Aortic smooth muscle cell (primary cell): ENCODE results near the gene CCDC160. TPM values are rescaled to one million over a fixed set of nuclear protein-coding genes. Genes with fewer than 3 reads are reported as not detected.

Experiments
- total RNA-seq: library from RNA; depleted of rRNA; stranded (reverse); fragments of >200 nt; gene quantifications from 2 replicates; pipeline ENCODE4 v1.2.3, GENCODE V29; 2014

Gene CCDC160
- total RNA-seq, result not detected in 2 replicates

DNA sequence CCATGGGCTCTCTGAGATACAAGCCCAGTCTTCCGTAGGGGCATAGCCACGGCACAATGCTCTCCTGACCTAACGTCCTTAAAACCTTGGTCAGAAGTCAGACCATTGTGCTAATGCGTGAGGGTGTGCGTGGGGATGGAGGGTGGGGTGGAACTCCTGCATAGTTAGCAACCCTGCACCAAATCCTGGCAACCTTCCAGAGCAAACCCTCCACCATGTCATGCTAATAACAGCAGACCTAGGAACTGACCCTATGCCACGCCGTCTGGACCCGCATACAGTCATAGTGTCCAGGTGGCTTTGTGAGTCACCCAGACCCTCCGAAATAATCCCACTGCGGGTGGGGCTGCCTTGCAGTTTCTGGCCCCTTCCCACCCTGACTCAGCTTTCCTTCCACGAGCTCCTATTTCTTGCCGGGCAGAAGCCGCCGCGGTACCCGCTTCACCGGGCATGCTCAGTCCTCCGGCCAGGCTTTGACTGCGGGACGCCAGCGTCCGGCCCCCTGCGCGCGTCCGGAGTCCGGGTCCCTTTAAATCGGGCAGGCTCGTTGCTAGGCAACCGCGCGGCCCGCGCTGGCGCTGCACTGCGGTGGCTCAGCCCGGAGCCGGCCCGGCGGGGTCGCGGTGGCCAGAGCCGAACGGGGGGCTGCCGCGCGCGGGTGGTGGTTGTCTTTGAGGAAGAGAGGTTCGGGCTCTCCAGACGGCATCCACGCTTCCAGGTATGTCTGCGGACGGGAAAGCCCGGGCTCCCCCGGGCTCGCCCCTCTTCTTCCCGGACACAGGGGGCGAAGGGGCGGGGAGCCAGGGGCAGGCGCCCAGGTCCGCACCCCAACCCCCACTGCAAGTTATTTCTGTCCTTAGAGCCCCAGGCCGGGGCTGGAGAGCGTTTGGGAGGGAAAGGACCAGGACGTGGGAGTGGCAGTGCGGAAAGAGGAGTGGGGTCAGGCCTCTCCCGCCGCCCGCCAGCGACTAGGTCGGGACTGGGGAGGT, at the start of gene CCDC160:
Gene CCDC160, plus strand, starts transcription at position 557 of the 989 bp plus-strand sequence. CDS start 7,619 bp downstream, outside the sequence.

Other genes starting within 250 kb of the CCDC160 start
- gene PHF6, start 136.1 kb downstream of the CCDC160 start, total RNA-seq, result 22.6 and 23.3 TPM in 2 replicates
- 14.7 and 18.8 TPM in 2 replicates for gene HPRT1, start 223.0 kb downstream of the CCDC160 start, total RNA-seq